MM.1S (cell line): ENCODE data around the gene IFITM5.

Experiments used
- CTCF ChIP-seq: fragments of 300-600 bp; sonication (generic); IDR thresholded peaks from 2 replicates; pipeline ENCODE4 v1.5.1; 2016; ENCODE audit warnings: antibody characterized with exemption, low read length, mixed read lengths
- EZH2 ChIP-seq: fragments of 300-600 bp; sonication (generic); optimal IDR thresholded peaks from 2 replicates; pipeline ENCODE3; 2017; ENCODE audit warnings: low read depth, mild to moderate bottlenecking, antibody characterized with exemption, low read length, mixed read lengths
- EZH2phosphoT487 ChIP-seq: fragments of 300-600 bp; sonication (generic); IDR thresholded peaks from 2 replicates; pipeline ENCODE4 v1.6.1; 2018; ENCODE audit warnings: antibody characterized with exemption, low read length

DNA sequence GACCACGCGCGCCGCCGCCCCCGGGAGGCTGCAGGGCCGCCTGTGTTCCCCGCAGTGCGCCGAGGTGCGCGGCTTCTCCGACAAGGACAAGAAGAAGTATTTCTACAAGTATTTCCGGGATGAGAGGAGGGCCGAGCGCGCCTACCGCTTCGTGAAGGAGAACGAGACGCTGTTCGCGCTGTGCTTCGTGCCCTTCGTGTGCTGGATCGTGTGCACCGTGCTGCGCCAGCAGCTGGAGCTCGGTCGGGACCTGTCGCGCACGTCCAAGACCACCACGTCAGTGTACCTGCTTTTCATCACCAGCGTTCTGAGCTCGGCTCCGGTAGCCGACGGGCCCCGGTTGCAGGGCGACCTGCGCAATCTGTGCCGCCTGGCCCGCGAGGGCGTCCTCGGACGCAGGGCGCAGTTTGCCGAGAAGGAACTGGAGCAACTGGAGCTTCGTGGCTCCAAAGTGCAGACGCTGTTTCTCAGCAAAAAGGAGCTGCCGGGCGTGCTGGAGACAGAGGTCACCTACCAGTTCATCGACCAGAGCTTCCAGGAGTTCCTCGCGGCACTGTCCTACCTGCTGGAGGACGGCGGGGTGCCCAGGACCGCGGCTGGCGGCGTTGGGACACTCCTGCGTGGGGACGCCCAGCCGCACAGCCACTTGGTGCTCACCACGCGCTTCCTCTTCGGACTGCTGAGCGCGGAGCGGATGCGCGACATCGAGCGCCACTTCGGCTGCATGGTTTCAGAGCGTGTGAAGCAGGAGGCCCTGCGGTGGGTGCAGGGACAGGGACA is 18.4 kb downstream of the IFITM5 start:
- TF ChIP-seq CTCF (no peak), EZH2 (no peak), EZH2phosphoT487 (no peak)
